NT2/D1 (cell line): Measurements from ENCODE around the gene UNC93B1.
A peak's percentile ranks its signal among the peaks of the same experiment; 100 is the strongest.
"Not testable (repeated sequence)": the region's sequence is repeated elsewhere in the genome, so short reads cannot be mapped to it uniquely, and the experiment has no call there.

Experiments
- DNase-seq: peaks from one replicate; pipeline ENCODE4 v3.0.0-alpha.2; 2011; ENCODE audit warnings: low read depth, low spot score
- H3K27me3 ChIP-seq: 2 replicates; pipeline ENCODE4 v1.6.0; 2011; ENCODE audit warnings: mild to moderate bottlenecking; ENCODE audit not compliant: insufficient read length, insufficient read depth
- H3K36me3 ChIP-seq: 2 replicates; pipeline ENCODE4 v1.6.1; 2011; ENCODE audit warnings: mild to moderate bottlenecking, low read length, mixed read lengths; ENCODE audit not compliant: insufficient read depth, insufficient read length
- H3K4me1 ChIP-seq: 2 replicates; pipeline ENCODE4 v1.5.1; 2011; ENCODE audit not compliant: insufficient read depth, insufficient read length
- H3K4me3 ChIP-seq: 2 replicates; pipeline ENCODE4 v1.5.1; 2011; ENCODE audit warnings: low read depth; ENCODE audit not compliant: insufficient read length
- H3K9ac ChIP-seq: 2 replicates; pipeline ENCODE4 v1.6.0; 2011; ENCODE audit warnings: low read depth; ENCODE audit not compliant: insufficient read length
- H3K9me3 ChIP-seq: 2 replicates; pipeline ENCODE4 v1.5.1; 2011; ENCODE audit warnings: mild to moderate bottlenecking, low read length; ENCODE audit not compliant: insufficient read depth
- SUZ12 ChIP-seq: IDR thresholded peaks from 2 replicates; pipeline ENCODE4 v1.6.1; 2011; ENCODE audit not compliant: insufficient read length, insufficient read depth; ENCODE audit errors: extremely low read depth
- YY1 ChIP-seq: IDR thresholded peaks from 2 replicates; pipeline ENCODE4 v1.6.1; 2011; ENCODE audit not compliant: insufficient read length, insufficient read depth
- ZNF274 ChIP-seq: IDR thresholded peaks from 2 replicates; pipeline ENCODE4 v1.6.1; 2011; ENCODE audit warnings: mild to moderate bottlenecking, low read depth, low read length

Gene UNC93B1

DNA sequence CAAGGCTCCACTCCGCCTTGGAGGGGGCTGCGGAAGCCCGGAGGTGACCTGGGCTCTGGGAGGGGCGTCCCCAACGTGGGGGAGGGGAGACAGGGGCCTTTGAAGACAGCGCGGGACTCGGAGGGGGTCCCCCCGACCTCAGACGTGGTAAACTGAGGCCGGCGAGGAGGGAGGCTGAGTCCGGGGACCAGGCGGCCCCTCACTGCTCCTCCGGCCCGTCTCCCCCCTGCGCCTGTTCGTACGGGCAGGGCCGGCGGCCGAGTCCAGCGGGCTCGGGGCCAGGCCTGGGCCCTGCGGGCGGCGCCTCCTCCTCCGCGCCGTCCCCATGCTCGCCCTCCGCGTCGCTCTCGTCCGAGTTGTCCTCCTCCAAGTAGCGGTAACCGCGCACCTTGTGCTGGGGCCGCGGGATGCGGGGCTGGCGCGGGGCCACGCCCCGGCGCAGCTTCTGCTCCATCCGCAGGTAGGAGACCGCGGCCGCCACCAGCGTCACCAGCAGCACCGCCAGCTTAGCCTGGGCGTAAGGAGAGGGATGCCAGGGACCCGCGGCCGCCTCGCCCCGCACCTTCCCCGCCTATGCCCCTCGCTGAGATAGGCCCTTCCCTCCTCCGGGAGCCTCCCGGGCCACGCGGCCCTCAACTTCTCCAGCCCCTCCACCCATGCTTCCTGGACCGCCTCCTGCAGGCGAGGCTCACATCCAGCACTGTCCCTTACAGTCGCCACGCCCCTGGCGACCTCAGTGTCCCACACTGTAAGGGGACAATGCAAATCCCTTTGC is 12.4 kb downstream of the UNC93B1 start:
- H3K27me3 ChIP-seq, H3K9me3 ChIP-seq, H3K36me3 ChIP-seq, H3K4me1 ChIP-seq, DNase-seq: not testable (repeated sequence)
- Histone ChIP-seq H3K9ac (peak overlapping the region; percentile 70), H3K4me3 (peak overlapping the region; percentile 32)

DNA sequence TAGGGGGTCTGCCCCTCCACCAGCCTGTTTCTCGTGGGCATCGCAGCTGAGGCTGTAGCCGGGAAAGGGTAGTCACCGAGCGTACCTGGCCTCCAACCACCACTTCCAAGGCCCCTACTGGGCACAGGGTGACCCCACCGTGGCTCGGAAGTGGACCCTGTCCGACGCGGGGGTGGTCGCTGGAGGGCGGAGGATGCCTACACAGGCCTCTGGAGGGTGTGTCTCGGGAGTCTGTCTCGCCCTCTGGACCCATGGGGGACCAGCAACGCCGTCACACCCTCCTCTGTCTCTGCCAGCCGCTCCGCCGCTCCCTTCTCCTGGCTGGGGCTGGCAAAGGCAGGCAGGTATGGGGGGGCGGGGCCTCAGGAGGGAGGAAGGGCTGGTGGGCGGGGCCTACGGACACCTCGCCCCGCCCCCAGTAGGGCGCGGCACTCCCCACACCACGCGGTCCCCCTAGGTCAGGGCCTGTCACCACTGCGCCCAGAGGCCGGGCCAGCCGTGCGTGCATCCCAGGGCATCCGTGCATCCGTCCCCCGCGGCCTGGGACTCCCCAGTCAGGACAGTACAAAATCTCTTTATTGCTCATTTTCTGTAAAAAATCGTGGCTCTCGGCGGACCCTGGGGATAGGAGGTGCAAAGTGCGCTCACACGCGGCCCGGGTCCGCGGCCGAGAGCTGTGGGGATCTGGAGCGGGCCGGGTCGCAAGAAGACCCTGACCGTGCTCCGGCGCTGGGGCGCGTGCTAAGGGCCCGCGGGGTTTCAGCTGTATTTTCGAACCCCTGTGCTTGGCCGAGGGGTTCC is 13.2 kb downstream of the UNC93B1 start:
- DNase-seq, H3K4me1 ChIP-seq, H3K9me3 ChIP-seq, H3K27me3 ChIP-seq, H3K36me3 ChIP-seq: not testable (repeated sequence)
- H3K9ac ChIP-seq = peak overlapping the region; percentile 70
- H3K4me3 ChIP-seq = peak overlapping the region; percentile 32

DNA sequence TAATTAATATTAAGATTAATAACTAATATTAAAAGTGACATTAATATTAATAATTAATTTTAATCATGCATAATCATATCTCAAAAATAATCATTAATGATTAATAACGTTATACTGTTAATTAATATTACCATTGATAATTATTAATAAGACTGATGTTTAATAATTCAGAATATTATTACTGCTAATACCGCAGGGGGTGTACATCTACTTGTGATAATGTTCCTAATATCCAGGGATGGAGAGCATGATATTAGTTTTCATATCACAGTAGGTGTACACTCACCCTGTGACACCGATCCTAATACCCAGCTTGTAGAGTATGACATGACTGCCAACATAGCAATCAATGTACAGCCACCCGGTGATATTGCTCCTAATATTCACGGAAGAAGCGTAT is 18.6 kb downstream of the UNC93B1 start:
- H3K36me3 ChIP-seq, H3K9me3 ChIP-seq, H3K9ac ChIP-seq, DNase-seq, H3K4me3 ChIP-seq, H3K4me1 ChIP-seq, H3K27me3 ChIP-seq: not testable (repeated sequence)

DNA sequence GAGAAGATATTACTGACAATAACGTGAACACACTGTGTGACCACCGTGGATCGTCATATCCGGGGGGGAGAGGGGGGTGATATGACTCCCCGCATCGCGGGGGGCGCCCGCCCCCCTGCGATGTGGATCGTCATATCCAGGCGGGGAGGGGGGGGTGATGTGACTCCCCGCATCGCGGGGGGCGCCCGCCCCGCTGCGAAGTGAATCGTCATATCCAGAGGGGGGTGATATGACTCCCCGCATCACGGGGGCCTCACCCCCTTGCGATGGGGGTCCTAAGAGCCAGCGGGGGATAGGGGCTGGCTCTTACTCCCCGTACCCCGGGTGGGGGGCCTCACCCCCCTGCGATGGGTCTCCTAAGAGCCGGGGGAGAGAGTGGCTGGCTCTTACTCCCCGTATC is 19.9 kb downstream of the UNC93B1 start:
- DNase-seq = no peak
- Histone ChIP-seq H3K9me3 (no peaks in the 10 kb centered on the region), H3K27me3 (no peaks in the 10 kb centered on the region), H3K4me1 (no peaks in the 10 kb centered on the region), H3K9ac (no peak overlapping the region), H3K36me3 (no peaks in the 10 kb centered on the region), H3K4me3 (no peak overlapping the region)
- no peak for TF ChIP-seq SUZ12
- TF ChIP-seq YY1 = no peak
- TF ChIP-seq ZNF274 = no peak

DNA sequence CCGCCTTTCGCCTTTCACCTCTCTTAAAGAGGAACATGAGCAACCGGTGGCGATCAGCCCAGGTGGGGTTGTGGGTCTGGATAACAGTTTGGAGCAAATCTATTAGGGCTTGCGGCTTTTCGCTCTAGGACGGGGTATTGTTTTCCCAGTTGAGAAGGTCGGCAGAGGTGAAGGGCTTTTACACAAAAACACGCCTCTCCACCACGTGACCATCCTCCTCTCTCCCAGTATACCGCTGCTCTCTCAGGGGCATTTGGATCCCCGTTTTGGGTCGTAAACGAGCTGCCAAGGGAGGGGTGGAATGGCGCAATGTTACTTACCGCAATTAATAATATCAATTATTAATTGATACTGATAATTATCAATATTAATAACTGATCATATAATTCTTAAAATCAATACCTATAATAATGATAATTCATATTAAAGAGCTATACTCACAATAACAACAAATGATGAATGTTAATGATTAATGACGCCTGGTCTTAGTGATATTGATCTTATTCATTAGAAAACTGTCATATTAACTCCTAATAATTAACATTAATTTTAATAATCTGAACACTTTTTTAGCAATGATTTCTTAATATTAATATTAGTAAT is 21.5 kb downstream of the UNC93B1 start:
- H3K27me3 ChIP-seq, H3K4me3 ChIP-seq: not testable (repeated sequence)

DNA sequence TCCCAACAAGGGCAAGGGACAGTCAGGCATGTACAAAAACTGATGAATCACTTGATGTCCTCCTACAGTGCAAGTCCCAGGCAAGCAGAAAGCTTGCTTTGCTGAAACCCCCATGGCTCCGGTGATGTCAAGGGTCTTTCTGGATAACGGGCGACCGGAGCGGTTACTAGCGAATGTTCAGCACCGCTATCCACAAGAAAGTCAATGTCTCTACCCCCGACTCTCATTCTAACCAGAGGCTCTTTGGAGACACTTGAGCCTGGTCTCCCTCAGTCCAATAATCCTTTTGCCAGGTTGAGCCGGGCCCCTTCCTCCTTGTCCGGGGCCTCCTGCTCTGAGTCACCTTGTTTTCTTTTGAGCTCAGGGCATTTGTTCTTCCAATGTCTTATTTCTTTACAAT is 22.7 kb downstream of the UNC93B1 start:
- DNase-seq, H3K9ac ChIP-seq, H3K9me3 ChIP-seq, H3K4me3 ChIP-seq, H3K36me3 ChIP-seq, H3K27me3 ChIP-seq, H3K4me1 ChIP-seq: not testable (repeated sequence)

More for the DNA sequence above, 21.5 kb downstream of the UNC93B1 start:
- H3K9me3 ChIP-seq, H3K9ac ChIP-seq, H3K4me1 ChIP-seq, DNase-seq, H3K36me3 ChIP-seq: not testable (repeated sequence)

DNA sequence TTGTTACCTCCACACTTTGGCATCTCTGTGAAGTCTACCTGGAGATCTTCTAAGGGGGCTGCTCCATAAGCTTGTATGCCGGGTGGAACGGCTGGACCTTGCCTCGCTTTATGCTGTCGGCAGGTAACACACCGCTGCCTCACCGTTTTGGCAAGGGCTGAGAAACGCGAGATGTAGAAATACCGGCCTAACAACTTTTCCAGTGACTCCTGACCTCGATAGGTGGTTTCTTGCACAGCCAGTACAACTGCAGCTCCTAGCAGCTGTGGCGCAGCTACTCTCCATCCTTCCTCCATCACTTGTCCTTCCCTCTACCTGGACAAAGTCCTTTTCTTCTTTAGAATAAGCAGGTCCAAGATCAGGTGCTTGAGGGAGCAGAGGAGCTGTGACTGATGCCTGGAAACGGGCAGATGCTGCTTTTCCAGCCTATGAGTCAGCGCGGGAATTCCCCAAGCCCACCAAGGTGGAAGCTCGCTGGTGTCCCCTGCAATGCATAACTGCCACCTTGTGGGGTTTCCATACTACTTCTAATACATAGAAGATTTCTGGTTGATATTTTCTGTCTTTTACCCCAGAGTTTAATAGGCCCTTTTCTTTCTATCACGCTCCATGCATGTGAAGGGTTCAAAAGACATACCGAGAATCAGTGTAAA is 25.0 kb downstream of the UNC93B1 start:
- not testable (repeated sequence) for H3K4me1 ChIP-seq, H3K9me3 ChIP-seq, H3K9ac ChIP-seq, H3K27me3 ChIP-seq, H3K4me3 ChIP-seq, H3K36me3 ChIP-seq, DNase-seq

DNA sequence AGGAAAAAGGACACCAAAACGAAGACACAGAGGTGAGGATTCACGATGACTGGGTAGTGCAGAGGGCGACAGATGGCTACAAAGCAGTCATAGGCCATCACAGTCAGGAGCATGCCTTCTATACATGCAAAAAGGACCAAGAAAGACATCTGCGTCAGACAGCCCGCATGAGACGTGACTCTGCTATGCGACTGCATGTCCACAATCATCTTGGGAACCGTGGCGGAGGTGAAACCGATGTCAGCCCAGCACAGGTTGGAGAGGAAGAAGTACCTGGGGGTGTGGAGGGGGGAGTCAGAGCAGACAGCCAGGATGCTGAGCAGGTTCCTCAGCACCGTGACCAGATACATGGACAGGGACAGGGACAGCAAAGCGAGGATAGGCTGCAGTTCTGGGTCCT is 29.2 kb downstream of the UNC93B1 start:
- H3K4me3 ChIP-seq, DNase-seq, H3K9ac ChIP-seq: not testable (repeated sequence)

DNA sequence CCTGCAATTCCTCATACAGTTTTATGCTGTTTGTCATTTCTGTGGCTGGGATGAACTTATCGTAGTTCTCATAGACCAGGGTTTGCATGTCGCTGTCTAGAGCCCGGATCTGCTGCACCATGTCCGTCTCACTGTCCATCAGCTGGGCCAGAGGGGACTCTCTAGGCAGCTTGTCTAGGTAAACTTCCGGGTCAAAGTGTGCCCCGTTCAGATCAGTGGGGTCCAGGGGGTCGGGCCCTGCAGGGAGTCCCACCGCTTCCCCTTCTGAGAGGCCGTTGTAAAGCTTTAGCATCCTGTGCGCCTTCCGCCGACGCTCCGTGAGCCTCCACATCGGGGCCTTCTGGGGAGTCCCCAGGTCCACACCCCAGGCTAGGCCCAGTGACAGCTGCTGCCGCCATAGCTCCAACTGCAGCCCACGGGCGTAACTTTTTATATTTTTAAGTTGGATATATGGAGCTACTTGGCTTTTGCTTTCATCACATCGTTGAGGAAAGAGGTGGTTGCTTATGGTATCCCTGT is 38.0 kb downstream of the UNC93B1 start:
- not testable (repeated sequence) for H3K4me1 ChIP-seq, H3K4me3 ChIP-seq, H3K27me3 ChIP-seq, H3K36me3 ChIP-seq, H3K9ac ChIP-seq, DNase-seq
- peaks cover 16% of the 10 kb centered on the region; the same call in 1 of the 2 replicates for H3K9me3 ChIP-seq

More for the DNA sequence above, 29.2 kb downstream of the UNC93B1 start:
- H3K4me1 ChIP-seq, H3K9me3 ChIP-seq, H3K36me3 ChIP-seq, H3K27me3 ChIP-seq: not testable (repeated sequence)

DNA sequence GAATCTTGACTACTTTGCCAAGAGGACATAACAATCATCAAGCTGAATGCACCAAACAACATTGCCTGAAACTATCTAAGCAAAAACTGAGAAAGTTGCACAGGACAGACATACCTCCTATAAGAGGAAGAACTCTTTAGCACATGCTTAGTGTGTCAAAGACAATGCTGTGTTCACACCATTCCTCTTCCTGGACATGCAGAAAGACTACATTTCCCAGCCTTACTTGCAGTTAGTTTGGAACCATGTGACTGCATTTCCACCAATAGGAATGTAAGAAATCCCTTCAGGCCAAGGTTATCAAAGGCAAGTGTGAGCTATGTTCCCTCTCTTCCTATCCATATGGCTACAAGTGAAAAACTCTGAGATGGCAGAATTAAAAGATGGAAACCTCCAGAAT is 39.2 kb downstream of the UNC93B1 start:
- not testable (repeated sequence) for H3K36me3 ChIP-seq, H3K4me1 ChIP-seq, H3K4me3 ChIP-seq, H3K27me3 ChIP-seq, DNase-seq, H3K9ac ChIP-seq
- peaks cover 16% of the 10 kb centered on the region; the same call in 1 of the 2 replicates for H3K9me3 ChIP-seq

DNA sequence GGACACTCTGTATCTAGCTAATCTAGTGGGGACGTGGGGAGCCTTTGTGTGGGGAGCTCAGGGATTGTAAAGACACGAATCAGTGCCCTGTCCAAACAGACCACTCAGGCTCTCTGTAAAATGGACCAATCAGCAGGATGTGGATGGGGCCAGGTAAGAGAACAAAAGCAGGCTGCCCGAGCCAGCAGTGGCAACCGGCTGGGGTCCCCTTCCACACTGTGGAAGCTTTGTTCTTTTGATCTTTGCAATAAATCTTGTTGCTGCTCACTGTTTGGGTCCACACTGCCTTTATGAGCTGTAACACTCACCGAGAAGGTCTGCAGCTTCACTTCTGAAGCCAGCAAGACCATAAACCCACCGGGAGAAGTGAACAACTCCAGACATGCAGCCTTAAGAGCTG is 40.0 kb downstream of the UNC93B1 start:
- not testable (repeated sequence) for H3K4me3 ChIP-seq, H3K4me1 ChIP-seq, H3K9ac ChIP-seq, DNase-seq, H3K36me3 ChIP-seq, H3K27me3 ChIP-seq
- H3K9me3 ChIP-seq = peaks cover 16% of the 10 kb centered on the region; the same call in 1 of the 2 replicates
